IPS DF 6.9 (cell line): ENCODE data around the gene MATN1.
"Not testable (repeated sequence)": the region's sequence is repeated elsewhere in the genome, so short reads cannot be mapped to it uniquely, and the experiment has no call there.

ENCODE experiments used
- DNase-seq: peaks from one replicate; pipeline ENCODE4 v3.0.0-alpha.2; 2013; ENCODE audit warnings: low read depth, low spot score
- H3K27ac ChIP-seq: one replicate; pipeline ENCODE4 v1.5.1; 2013; ENCODE audit warnings: low read length, control low read depth
- H3K27me3 ChIP-seq: 2 replicates; pipeline ENCODE4 v1.6.1; 2013; ENCODE audit warnings: mild to moderate bottlenecking, low read length; ENCODE audit not compliant: control insufficient read depth, insufficient read depth
- H3K36me3 ChIP-seq: 2 replicates; pipeline ENCODE4 v1.6.1; 2013; ENCODE audit warnings: low read length; ENCODE audit not compliant: control insufficient read depth, insufficient read depth
- H3K4me1 ChIP-seq: 2 replicates; pipeline ENCODE4 v1.6.1; 2013; ENCODE audit warnings: low read length; ENCODE audit not compliant: control insufficient read depth, insufficient read depth
- H3K4me3 ChIP-seq: 2 replicates; pipeline ENCODE4 v1.5.1; 2013; ENCODE audit warnings: mild to moderate bottlenecking, low read length
- H3K9me3 ChIP-seq: 2 replicates; pipeline ENCODE4 v1.6.1; 2013; ENCODE audit warnings: low read length, inconsistent platforms; ENCODE audit not compliant: control insufficient read depth, insufficient read depth
- WGBS: extraction: QIAGEN DNeasy Blood & Tissue Kit; methylation state at CpG from one replicate; pipeline ENCODE4 v1.1.7; 2013; ENCODE audit warnings: mixed read lengths, missing lambda C conversion rate; ENCODE audit not compliant: insufficient read length, insufficient coverage; 5-methylcytosine and 5-hydroxymethylcytosine counted together

MATN1 gene

GRCh38 chr1:30694280-30695175 lies 28.9 kb downstream of the MATN1 start:
- H3K27me3 ChIP-seq: no peaks in the 10 kb centered on the region
- no peak overlapping the region for H3K4me3 ChIP-seq
- H3K27ac ChIP-seq: no peak overlapping the region
- H3K4me1 ChIP-seq: no peaks in the 10 kb centered on the region; the same call in 1 of the 2 replicates
- DNase-seq: no peak
- H3K9me3 ChIP-seq: no peaks in the 10 kb centered on the region
- no peaks in the 10 kb centered on the region for H3K36me3 ChIP-seq
- WGBS: no CpG with 5 or more reads among the region's 8 CpGs

- no peaks in the 10 kb centered on the region for H3K36me3 ChIP-seq
- WGBS: no CpG with 5 or more reads among the region's 5 CpGs
- H3K4me1 ChIP-seq: no peaks in the 10 kb centered on the region; the same call in 1 of the 2 replicates
Observed at GRCh38 chr1:30693822-30694221, 29.6 kb downstream of the MATN1 start.

DNA sequence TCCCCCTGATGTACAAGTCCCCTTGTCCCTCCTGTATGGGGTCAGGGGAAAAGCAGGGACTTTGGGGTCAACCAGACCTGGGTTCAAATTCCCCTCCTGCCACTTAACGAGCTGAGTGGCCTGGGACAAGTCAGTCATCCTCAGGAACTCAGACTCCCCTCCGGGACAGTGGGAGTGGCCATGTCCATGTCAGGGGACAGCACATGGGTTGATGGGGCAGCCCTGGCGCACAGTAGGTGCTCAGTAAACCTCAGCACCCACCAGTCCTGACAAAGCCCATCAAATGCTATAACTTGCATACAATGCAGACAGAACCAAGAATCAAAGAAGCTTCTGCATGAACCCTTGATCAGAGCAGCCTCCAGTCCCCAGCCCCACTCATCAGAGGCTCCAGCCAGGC lies 30.0 kb downstream of the MATN1 start:
- Histone ChIP-seq H3K27me3 (no peaks in the 10 kb centered on the region), H3K27ac (no peak overlapping the region), H3K9me3 (no peaks in the 10 kb centered on the region), H3K36me3 (no peaks in the 10 kb centered on the region), H3K4me3 (no peak overlapping the region), H3K4me1 (no peaks in the 10 kb centered on the region; the same call in 1 of the 2 replicates)
- no CpG with 5 or more reads among the region's 3 CpGs for WGBS
- DNase-seq: no peak

More at GRCh38 chr1:30693822-30694221, 29.6 kb downstream of the MATN1 start:
- no peak overlapping the region for H3K27ac ChIP-seq
- no peaks in the 10 kb centered on the region for H3K27me3 ChIP-seq
- no peak overlapping the region for H3K4me3 ChIP-seq
- DNase-seq: no peak
- no peaks in the 10 kb centered on the region for H3K9me3 ChIP-seq

GRCh38 chr1:30692948-30693301 lies 30.5 kb downstream of the MATN1 start:
- no peaks in the 10 kb centered on the region for H3K9me3 ChIP-seq
- DNase-seq: no peak
- H3K27ac ChIP-seq: no peak overlapping the region
- H3K4me1 ChIP-seq: no peaks in the 10 kb centered on the region; the same call in 1 of the 2 replicates
- no peaks in the 10 kb centered on the region for H3K36me3 ChIP-seq
- no CpG with 5 or more reads among the region's 7 CpGs for WGBS
- H3K4me3 ChIP-seq: no peak overlapping the region
- no peaks in the 10 kb centered on the region for H3K27me3 ChIP-seq

DNA sequence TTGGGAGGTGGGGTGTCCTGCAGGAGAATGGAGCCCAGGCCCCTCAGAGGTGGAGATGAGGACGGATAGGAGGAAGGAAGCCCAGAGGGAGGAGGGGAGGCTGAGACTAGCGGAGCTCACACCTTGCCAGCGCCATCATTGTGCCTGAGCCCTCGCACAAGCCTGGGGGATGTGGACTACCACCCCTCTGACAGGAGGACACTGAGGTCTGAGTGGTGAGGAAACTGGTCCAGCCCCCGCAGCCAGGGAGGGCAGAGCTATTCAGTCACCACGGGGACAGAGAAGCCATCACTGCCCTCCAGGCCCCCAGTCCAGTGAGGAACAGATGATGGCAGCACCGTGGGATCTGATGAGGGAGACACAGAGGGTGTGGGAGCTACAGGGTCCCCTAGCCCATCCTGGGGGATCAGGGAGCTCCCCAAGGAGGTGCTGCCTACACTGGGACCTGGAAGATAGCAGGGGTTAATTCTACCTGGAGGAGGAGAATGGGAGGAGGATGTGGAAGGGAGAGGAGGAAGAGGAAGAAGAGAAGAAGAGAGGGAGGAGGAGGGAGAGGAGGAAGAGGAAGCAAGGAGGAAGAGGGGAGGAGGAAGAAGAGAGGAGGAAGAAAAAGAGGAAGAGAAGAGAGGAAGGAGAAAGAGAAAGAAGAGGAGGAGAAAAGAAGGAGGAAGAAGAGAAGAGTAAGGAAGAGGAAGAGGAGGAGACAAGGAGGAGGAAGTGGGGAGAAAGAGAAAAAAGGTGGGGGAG lies 31.0 kb downstream of the MATN1 start:
- WGBS: no CpG with 5 or more reads among the region's 7 CpGs
- no peak for DNase-seq

DNA sequence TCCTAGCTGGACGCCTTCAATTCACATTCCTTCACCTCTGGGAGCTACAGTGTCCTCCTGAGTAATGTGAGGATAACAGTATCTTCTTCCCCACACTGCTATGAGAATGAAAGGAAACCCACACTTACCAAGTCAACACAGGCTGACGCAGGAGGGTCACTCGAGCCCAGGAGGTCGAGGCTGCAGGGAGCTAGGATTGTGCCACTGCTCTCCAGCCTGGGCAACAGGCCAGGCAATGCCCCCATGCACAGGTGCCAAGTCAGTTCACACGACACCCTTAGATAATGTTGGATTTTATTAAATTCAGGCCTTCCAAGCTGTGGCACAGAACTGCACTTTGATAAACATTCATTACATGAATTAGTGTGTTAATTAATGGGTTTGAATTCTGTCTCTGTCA lies 31.9 kb downstream of the MATN1 start:
- H3K4me1 ChIP-seq: no peaks in the 10 kb centered on the region
- WGBS: no CpG with 5 or more reads among the region's 5 CpGs

More for the DNA sequence above, 31.0 kb downstream of the MATN1 start:
- no peak overlapping the region for H3K27ac ChIP-seq
- H3K27me3 ChIP-seq: no peaks in the 10 kb centered on the region
- no peaks in the 10 kb centered on the region for H3K9me3 ChIP-seq
- H3K4me3 ChIP-seq: no peak overlapping the region
- no peaks in the 10 kb centered on the region for H3K4me1 ChIP-seq
- no peaks in the 10 kb centered on the region for H3K36me3 ChIP-seq

DNA sequence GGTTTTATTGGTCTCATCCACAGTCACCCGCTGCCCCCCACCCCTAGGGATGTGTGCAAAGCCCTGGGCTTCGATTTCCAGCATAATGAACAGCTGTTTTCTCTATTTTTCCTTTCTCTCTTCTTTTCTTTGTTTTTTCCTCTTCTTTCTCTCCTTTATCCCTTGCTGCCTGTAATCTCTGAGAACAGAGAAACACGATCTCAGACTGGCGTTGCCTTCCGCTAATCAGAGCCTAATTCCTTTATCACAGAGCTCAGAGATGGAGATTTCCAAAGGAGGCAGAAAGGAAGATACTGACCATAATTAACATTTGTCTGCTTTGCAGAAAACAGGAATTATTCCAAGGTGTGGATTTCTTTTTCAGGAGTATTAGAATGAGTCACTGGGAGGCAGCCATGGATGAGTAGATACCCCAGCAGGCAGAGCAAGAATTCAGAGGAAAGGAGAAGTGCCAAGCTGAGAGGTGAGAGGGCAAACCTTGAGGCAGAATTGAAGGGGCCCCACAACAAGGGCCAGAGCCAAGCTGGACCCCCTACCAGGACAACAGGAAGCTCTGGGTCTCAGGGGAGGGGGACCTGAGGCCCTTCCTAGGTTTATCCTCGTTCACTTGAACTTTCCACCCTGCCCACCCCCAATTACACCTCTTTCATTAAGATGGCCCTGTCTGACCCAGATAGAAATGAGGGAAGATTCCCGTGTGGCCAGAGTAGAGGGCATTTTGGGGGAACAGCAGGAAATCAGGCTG lies 33.3 kb downstream of the MATN1 start:
- no peaks in the 10 kb centered on the region for H3K36me3 ChIP-seq
- no CpG with 5 or more reads among the region's 7 CpGs for WGBS
- H3K4me1 ChIP-seq: no peaks in the 10 kb centered on the region; the same call in 1 of the 2 replicates
- no peak for DNase-seq
- H3K4me3 ChIP-seq: no peak overlapping the region
- H3K9me3 ChIP-seq: no peaks in the 10 kb centered on the region
- H3K27me3 ChIP-seq: no peaks in the 10 kb centered on the region
- no peak overlapping the region for H3K27ac ChIP-seq

More for the DNA sequence above, 31.9 kb downstream of the MATN1 start:
- H3K36me3 ChIP-seq: no peaks in the 10 kb centered on the region
- DNase-seq: no peak
- H3K27me3 ChIP-seq: no peaks in the 10 kb centered on the region
- H3K4me3 ChIP-seq: no peak overlapping the region
- H3K9me3 ChIP-seq: no peaks in the 10 kb centered on the region
- no peak overlapping the region for H3K27ac ChIP-seq

GRCh38 chr1:30688920-30689794 lies 34.2 kb downstream of the MATN1 start:
- Histone ChIP-seq H3K27me3 (no peaks in the 10 kb centered on the region), H3K4me3 (no peak overlapping the region)
- no CpG with 5 or more reads among the region's 11 CpGs for whole genome bisulfite sequencing

GRCh38 chr1:30688516-30688915 lies 34.9 kb downstream of the MATN1 start:
- not testable (repeated sequence) for H3K27me3 ChIP-seq, H3K4me1 ChIP-seq, H3K36me3 ChIP-seq, H3K27ac ChIP-seq, H3K9me3 ChIP-seq, DNase-seq, H3K4me3 ChIP-seq
- WGBS: no CpG with 5 or more reads among the region's 9 CpGs

More at GRCh38 chr1:30688920-30689794, 34.2 kb downstream of the MATN1 start:
- no peak for DNase-seq
- no peak overlapping the region for H3K27ac ChIP-seq
- no peaks in the 10 kb centered on the region for H3K9me3 ChIP-seq
- no peaks in the 10 kb centered on the region for H3K36me3 ChIP-seq
- H3K4me1 ChIP-seq: peaks cover 1% of the 10 kb centered on the region; the same call in 1 of the 2 replicates
